ENCODE measurements around the gene PCDH8.

The PCDH8 gene

GRCh38 chr13:52838433-52839107, 9.9 kb downstream of the PCDH8 start:
- H3K9ac ChIP-seq (ENCODE audit: low read length): no peak overlapping the region
- H3K4me3 ChIP-seq (ENCODE audit: low read depth, low read length, poor library complexity, severe bottlenecking): no peak overlapping the region
- H3K4me1 ChIP-seq (ENCODE audit: insufficient read depth, low read length, severe bottlenecking): no peaks in the 10 kb centered on the region
- H4K20me1 ChIP-seq (ENCODE audit: insufficient read depth, low read length): no peaks in the 10 kb centered on the region
- H3K27ac ChIP-seq (ENCODE audit: low read depth, low read length, poor library complexity, severe bottlenecking): no peak overlapping the region
- H3K79me2 ChIP-seq (ENCODE audit: insufficient read depth, low read length): no peaks in the 10 kb centered on the region
- H3K4me2 ChIP-seq (ENCODE audit: low read length): no peak overlapping the region
- H3K9me2 ChIP-seq (ENCODE audit: low read depth, low read length): no peaks in the 10 kb centered on the region
- no peaks in the 10 kb centered on the region for H3K9me3 ChIP-seq (ENCODE audit: low read length)
- H3K27me3 ChIP-seq (ENCODE audit: insufficient read depth, low read length): no peaks in the 10 kb centered on the region
- H2AFZ ChIP-seq (ENCODE audit: low read length): no peak overlapping the region
- no peaks in the 10 kb centered on the region for H3K36me3 ChIP-seq (ENCODE audit: insufficient read depth, low read length)
- H3F3A ChIP-seq (ENCODE audit: insufficient read depth, low read length): no peaks in the 10 kb centered on the region
- TF ChIP-seq CTCF (IDR thresholded peaks at IDR 0.05; ENCODE audit: low read length) (no peak), EZH2 (IDR thresholded peaks at IDR 0.05; ENCODE audit: borderline replicate concordance, low read length) (no peak)

GRCh38 chr13:52837850-52838249, 10.6 kb downstream of the PCDH8 start:
- H3K27ac ChIP-seq (ENCODE audit: low read depth, low read length, poor library complexity, severe bottlenecking): no peak overlapping the region
- no peak for TF ChIP-seq EZH2 (IDR thresholded peaks at IDR 0.05; ENCODE audit: borderline replicate concordance, low read length)
- no peak for TF ChIP-seq CTCF (IDR thresholded peaks at IDR 0.05; ENCODE audit: low read length)
- H3K36me3 ChIP-seq (ENCODE audit: insufficient read depth, low read length): no peaks in the 10 kb centered on the region
- H3K9ac ChIP-seq (ENCODE audit: low read length): no peak overlapping the region
- no peaks in the 10 kb centered on the region for H3K9me3 ChIP-seq (ENCODE audit: low read length)
- no peaks in the 10 kb centered on the region for H3F3A ChIP-seq (ENCODE audit: insufficient read depth, low read length)
- no peaks in the 10 kb centered on the region for H4K20me1 ChIP-seq (ENCODE audit: insufficient read depth, low read length)
- no peak overlapping the region for H3K4me3 ChIP-seq (ENCODE audit: low read depth, low read length, poor library complexity, severe bottlenecking)
- H2AFZ ChIP-seq (ENCODE audit: low read length): no peak overlapping the region
- H3K4me1 ChIP-seq (ENCODE audit: insufficient read depth, low read length, severe bottlenecking): no peaks in the 10 kb centered on the region
- no peak overlapping the region for H3K4me2 ChIP-seq (ENCODE audit: low read length)
- H3K27me3 ChIP-seq (ENCODE audit: insufficient read depth, low read length): no peaks in the 10 kb centered on the region
- H3K9me2 ChIP-seq (ENCODE audit: low read depth, low read length): no peaks in the 10 kb centered on the region
- no peaks in the 10 kb centered on the region for H3K79me2 ChIP-seq (ENCODE audit: insufficient read depth, low read length)

GRCh38 chr13:52835071-52835839, 13.2 kb downstream of the PCDH8 start:
- Histone ChIP-seq H3K4me3 (ENCODE audit: low read depth, low read length, poor library complexity, severe bottlenecking) (no peak overlapping the region), H3K27ac (ENCODE audit: low read depth, low read length, poor library complexity, severe bottlenecking) (no peak overlapping the region), H3K36me3 (ENCODE audit: insufficient read depth, low read length) (no peaks in the 10 kb centered on the region), H3K9me2 (ENCODE audit: low read depth, low read length) (no peaks in the 10 kb centered on the region), H2AFZ (ENCODE audit: low read length) (no peak overlapping the region), H3K9ac (ENCODE audit: low read length) (no peak overlapping the region), H3K9me3 (ENCODE audit: low read length) (no peaks in the 10 kb centered on the region), H3K4me1 (ENCODE audit: insufficient read depth, low read length, severe bottlenecking) (no peaks in the 10 kb centered on the region), H3K79me2 (ENCODE audit: insufficient read depth, low read length) (no peaks in the 10 kb centered on the region), H3F3A (ENCODE audit: insufficient read depth, low read length) (no peaks in the 10 kb centered on the region), H3K4me2 (ENCODE audit: low read length) (no peak overlapping the region), H3K27me3 (ENCODE audit: insufficient read depth, low read length) (no peaks in the 10 kb centered on the region), H4K20me1 (ENCODE audit: insufficient read depth, low read length) (no peaks in the 10 kb centered on the region)
- TF ChIP-seq CTCF (IDR thresholded peaks at IDR 0.05; ENCODE audit: low read length): no peak
- TF ChIP-seq EZH2 (IDR thresholded peaks at IDR 0.05; ENCODE audit: borderline replicate concordance, low read length): no peak

Measured in OCI-LY1 (cell line).